GM21423 (cell line): ENCODE results near the gene HOXC13.

Experiments
- ATAC-seq: cut with Tn5 transposase; IDR thresholded peaks from one replicate; pipeline ENCODE4 v1.9.1; 2021; ENCODE audit warnings: mild to moderate bottlenecking, moderate library complexity; ENCODE audit not compliant: unreplicated experiment

Gene HOXC13

GRCh38 chr12:53992377-53992889 lies 53.8 kb downstream of the HOXC13 start:
- no peak for ATAC-seq

- no peak for ATAC-seq
These were observed 54.8 kb downstream of the HOXC13 start for GRCh38 chr12:53993162-53994008.

DNA sequence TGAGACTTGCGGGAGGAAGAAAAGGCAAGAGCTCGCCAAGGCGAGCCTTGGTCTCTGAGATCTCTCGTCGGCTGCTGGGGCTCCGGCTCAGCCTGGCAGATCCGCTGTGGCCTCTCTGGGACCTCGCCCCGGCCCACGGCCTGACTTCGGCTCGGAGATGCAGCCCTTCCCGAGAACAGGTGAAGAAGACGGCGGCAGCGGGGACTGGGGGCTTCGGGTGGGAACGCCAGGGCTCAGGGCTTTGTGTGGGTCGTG lies 55.3 kb downstream of the HOXC13 start:
- no peak for ATAC-seq

- no peak for ATAC-seq
These were observed 55.8 kb downstream of the HOXC13 start for GRCh38 chr12:53994264-53995001.

GRCh38 chr12:53995002-53995377 lies 56.4 kb downstream of the HOXC13 start:
- no peak for ATAC-seq

GRCh38 chr12:53995378-53996239 lies 57.0 kb downstream of the HOXC13 start:
- no peak for ATAC-seq
